Activated CD4-positive, alpha-beta T cell treated with anti-CD3 and anti-CD28 coated beads, Interleukin-10, Interleukin-2, amounts not matched to agents 100 ng/mL and 50 ng/mL, durations not matched to agents 16 hours and 8 hours (primary cell): ENCODE data around the gene KCNJ8.
"Not testable (repeated sequence)": the region's sequence is repeated elsewhere in the genome, so short reads cannot be mapped to it uniquely, and the experiment has no call there.

Source experiments
- DNase-seq: peaks from one replicate; pipeline ENCODE4 v3.0.0-alpha.2; 2020

Gene KCNJ8

GRCh38 chr12:21782723-21783122 is 8.2 kb upstream of the KCNJ8 start:
- DNase-seq = not testable (repeated sequence)

- DNase-seq = no peak
These were observed 6.3 kb upstream of the KCNJ8 start for GRCh38 chr12:21780786-21781185.

GRCh38 chr12:21776175-21776574 is 1.7 kb upstream of the KCNJ8 start:
- no peak for DNase-seq

GRCh38 chr12:21775133-21775820 is 771 bp upstream of the KCNJ8 start:
- DNase-seq = no peak

- DNase-seq = no peak
These were observed 700 bp downstream of the KCNJ8 start for GRCh38 chr12:21773806-21774205.

- peak; percentile 6 for DNase-seq
These were observed 1.2 kb downstream of the KCNJ8 start for GRCh38 chr12:21773263-21773741.

- DNase-seq = no peak
These were observed 3.2 kb downstream of the KCNJ8 start for GRCh38 chr12:21771311-21771710.

GRCh38 chr12:21769307-21769706 is 5.2 kb downstream of the KCNJ8 start:
- no peak for DNase-seq

GRCh38 chr12:21766403-21766802 is 8.1 kb downstream of the KCNJ8 start:
- DNase-seq = no peak

- DNase-seq = no peak
These were observed 9.6 kb downstream of the KCNJ8 start for GRCh38 chr12:21764950-21765349.

- DNase-seq = no peak
These were observed 10.4 kb downstream of the KCNJ8 start for GRCh38 chr12:21764065-21764464.

- DNase-seq = no peak
These were observed 11.0 kb downstream of the KCNJ8 start for GRCh38 chr12:21763531-21763930.

GRCh38 chr12:21759737-21760136 is 14.8 kb downstream of the KCNJ8 start:
- DNase-seq = no peak

GRCh38 chr12:21757735-21758134 is 16.8 kb downstream of the KCNJ8 start:
- DNase-seq = no peak

GRCh38 chr12:21756699-21757098 is 17.8 kb downstream of the KCNJ8 start:
- DNase-seq = no peak

- no peak for DNase-seq
These were observed 23.0 kb downstream of the KCNJ8 start for GRCh38 chr12:21751517-21751916.

GRCh38 chr12:21745258-21745657 is 29.2 kb downstream of the KCNJ8 start:
- no peak for DNase-seq

GRCh38 chr12:21731144-21731543 is 43.4 kb downstream of the KCNJ8 start:
- no peak for DNase-seq

GRCh38 chr12:21725731-21726130 is 48.8 kb downstream of the KCNJ8 start:
- no peak for DNase-seq

GRCh38 chr12:21718944-21719650 is 55.4 kb downstream of the KCNJ8 start:
- DNase-seq = no peak

- DNase-seq = no peak
These were observed 56.1 kb downstream of the KCNJ8 start for GRCh38 chr12:21718403-21718802.

GRCh38 chr12:21717767-21718166 is 56.7 kb downstream of the KCNJ8 start:
- DNase-seq = no peak

- no peak for DNase-seq
These were observed 59.1 kb downstream of the KCNJ8 start for GRCh38 chr12:21715386-21715785.
